AG10803 (cell line): ENCODE data around the gene HSH2D.

Source experiments
- DNase-seq: peaks from one replicate; pipeline ENCODE4 v3.0.0; 2010; ENCODE audit warnings: low read depth
- H3K4me3 ChIP-seq: 2 replicates; pipeline ENCODE4 v1.5.1; 2011; ENCODE audit warnings: mild to moderate bottlenecking, low read length, control low read depth
- TF ChIP-seq, protein P1 (sequence below): conservative IDR thresholded peaks from 2 replicates; pipeline ENCODE4 v1.5.1; 2011; ENCODE audit warnings: mild to moderate bottlenecking, low read length, control low read depth, inconsistent platforms

HSH2D gene

DNA sequence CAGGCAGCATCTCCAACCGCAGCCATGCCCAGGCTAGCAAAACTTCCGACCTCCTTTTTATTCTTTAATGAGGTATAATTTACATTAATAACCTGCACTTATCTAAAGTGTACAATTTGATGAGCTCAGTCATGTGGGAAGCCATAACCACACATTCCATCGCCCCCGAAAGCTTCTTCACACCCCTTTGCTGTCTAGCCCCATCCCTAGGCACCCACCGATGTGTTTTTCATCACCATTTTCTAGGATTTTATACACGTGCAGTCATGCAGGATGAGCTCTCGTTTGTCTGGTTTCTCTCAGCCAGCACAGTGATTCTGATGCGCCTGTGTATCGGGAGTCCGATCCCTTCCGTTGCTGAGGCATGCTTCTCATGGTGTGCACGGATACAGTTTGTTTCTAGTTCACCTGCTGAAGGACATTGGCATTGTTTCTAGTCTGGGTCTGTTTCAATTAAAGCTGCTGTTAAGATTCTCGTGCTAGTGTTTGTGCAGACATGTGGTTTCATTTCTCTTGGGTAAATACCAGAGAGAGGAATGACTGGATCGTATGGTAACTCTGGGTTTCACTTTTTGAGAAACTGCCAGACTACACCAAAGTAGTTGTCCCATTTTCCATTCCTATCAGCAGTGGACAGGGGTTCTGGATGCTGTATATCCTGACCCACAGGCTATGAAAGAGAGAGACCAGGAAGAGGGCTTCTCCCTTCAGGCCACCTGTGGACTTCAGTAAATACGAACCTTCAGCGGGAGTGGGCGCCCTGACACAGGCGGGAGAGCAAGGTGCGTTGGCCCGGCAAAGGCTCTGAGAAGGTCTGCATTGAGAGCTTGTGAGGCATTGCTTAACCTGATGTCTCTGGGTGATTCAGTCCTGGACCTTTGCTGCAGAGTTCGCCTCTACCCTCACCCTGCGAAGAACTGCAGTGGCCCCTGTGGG, 59.1 kb downstream of the HSH2D start:
- H3K4me3 ChIP-seq = no peak overlapping the region
- DNase-seq = peak; percentile 75
- TF ChIP-seq, protein P1, sequence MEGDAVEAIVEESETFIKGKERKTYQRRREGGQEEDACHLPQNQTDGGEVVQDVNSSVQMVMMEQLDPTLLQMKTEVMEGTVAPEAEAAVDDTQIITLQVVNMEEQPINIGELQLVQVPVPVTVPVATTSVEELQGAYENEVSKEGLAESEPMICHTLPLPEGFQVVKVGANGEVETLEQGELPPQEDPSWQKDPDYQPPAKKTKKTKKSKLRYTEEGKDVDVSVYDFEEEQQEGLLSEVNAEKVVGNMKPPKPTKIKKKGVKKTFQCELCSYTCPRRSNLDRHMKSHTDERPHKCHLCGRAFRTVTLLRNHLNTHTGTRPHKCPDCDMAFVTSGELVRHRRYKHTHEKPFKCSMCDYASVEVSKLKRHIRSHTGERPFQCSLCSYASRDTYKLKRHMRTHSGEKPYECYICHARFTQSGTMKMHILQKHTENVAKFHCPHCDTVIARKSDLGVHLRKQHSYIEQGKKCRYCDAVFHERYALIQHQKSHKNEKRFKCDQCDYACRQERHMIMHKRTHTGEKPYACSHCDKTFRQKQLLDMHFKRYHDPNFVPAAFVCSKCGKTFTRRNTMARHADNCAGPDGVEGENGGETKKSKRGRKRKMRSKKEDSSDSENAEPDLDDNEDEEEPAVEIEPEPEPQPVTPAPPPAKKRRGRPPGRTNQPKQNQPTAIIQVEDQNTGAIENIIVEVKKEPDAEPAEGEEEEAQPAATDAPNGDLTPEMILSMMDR = no peak

DNA sequence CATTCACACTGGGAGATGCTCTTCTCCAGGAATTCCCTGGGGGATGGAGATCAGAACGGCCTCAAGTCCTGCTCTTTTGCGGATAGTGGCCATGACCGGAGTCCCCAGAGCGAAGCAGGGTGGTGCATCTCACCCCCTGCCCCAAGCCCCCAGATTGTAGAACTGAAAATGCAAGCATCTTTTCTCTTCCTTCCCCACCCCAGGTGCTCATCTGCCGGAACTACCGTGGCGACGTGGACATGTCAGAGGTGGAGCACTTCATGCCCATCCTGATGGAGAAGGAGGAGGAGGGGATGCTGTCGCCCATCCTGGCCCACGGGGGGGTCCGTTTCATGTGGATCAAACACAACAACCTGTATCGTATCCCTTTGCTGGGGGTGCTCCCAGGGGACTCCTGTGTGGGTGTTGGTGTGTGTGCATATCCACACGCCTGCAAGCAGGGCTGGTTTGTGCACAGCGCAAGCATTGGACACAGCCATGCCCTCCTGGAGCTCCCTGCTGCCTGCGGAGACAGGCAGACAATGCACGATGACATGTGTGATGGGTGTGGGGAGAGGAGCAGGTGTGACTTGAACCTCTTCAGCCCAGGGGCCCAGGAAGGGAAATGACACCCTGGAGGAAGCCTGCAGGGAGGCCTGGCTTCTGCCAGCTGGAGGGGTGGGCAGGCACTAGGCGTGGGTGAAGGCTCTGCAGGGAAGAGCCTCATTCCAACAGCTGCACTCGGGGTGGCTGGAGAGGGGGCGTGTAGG, 59.9 kb downstream of the HSH2D start:
- TF ChIP-seq, protein P1 = no peak
- no peak overlapping the region for H3K4me3 ChIP-seq
- DNase-seq = no peak

DNA sequence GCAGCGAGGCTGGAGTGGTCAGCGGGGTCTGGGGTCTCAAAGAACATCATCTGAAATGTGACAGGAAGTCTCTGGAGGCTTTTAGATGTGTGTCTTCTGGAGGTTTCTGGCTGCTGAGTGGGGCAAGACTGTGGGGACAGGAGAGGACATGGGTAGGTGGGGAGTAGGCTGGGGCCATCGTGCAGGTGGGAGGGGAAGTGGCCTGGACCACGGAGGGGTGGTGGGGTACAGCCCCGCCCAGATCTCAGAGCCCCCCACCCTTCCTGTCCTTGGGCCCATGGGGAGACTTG, 60.5 kb downstream of the HSH2D start:
- DNase-seq = no peak
- TF ChIP-seq, protein P1 = no peak
- no peak overlapping the region for H3K4me3 ChIP-seq

DNA sequence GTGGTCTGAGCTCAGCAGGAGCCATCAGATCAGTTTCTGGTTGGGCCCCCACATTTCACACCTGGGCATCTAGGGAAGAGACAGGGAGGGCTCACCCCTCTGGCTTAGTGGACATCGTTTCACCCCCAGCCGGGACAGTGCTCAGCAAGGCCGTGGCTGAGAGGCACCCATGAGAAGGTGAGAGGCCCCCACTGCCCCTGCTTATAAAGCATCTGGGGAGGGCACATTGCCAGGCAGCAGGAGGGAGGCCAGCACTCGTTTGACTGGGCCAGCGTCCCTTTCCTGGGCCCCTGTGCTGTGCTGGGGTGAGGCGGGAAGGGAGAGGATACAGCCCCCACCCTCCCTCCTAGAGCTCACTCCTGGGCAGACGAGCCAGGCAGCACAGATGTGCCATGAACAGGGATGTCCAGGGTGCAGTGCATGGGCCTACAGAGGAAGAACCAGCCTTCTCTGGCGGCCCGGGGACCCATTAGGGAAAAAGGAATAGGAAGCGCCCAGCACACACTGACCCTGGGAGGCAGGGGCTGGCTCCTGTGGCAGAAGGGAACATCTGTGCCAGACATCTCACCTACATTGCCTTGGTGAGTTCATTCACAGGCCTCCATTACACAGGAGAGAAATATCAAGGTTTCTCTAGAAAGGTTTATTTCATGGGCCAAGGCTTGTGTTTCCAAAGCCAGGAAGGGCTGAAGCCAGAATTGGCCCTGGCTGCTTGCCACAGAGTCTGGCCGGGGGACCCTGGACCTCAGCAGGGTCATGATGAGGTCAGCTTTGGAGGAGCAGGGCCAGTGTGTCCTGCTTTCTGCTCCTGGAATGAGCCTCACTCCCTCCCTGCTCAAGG, 61.9 kb downstream of the HSH2D start:
- TF ChIP-seq, protein P1 = no peak
- no peak for DNase-seq
- H3K4me3 ChIP-seq = no peak overlapping the region

- H3K4me3 ChIP-seq = no peak overlapping the region
- TF ChIP-seq, protein P1 = no peak
- no peak for DNase-seq
These were observed 62.6 kb downstream of the HSH2D start for GRCh38 chr19:16206046-16206605.

GRCh38 chr19:16206637-16207036, 63.2 kb downstream of the HSH2D start:
- H3K4me3 ChIP-seq = no peak overlapping the region
- TF ChIP-seq, protein P1 = no peak
- DNase-seq = no peak
